Stimulated activated CD8-positive, alpha-beta memory T cell treated with anti-CD3 and anti-CD28 coated beads, Interleukin-4, amount 100 ng/mL, for 24 hours (primary cell): Measurements from ENCODE around the gene B4GALT4.
"Not testable (repeated sequence)": the region's sequence is repeated elsewhere in the genome, so short reads cannot be mapped to it uniquely, and the experiment has no call there.

Source experiments
- DNase-seq: peaks from one replicate; pipeline ENCODE4 v3.0.0-alpha.2; 2020; ENCODE audit warnings: low read depth

Gene B4GALT4

DNA sequence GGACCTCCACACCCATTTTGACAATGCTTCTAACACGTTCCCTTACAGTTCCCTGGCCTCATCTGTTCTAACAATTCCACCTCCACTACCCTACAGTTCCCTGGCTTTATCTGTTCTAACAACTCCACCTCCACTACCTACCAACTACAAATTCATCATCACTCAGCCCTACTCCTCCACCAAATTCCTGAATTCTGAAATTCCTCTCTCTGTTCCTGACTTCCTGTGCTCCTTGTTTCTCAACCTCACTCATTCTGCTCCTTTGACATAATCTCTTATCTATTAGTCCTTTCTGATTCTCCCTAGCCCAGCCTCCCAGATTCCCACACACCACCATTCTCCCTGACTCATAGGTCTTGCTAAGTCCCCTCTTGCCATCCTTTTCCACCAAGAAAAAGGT is 44.8 kb downstream of the B4GALT4 start:
- DNase-seq, result no peak

DNA sequence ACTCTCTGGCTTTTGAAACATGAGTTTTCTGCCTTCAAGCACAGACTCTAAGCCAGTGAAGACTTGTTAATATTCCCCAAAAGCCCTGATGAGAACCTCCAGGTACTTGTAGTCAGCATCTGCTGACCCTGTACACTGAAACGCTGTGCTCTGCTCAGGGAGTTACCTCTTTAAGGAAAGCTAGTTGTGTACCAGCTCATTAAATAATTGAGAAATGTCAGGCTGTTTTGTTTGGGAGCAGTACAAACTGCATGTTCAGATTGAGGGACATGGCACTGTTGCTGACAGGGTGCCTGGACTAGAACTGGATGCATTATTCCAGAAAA is 45.6 kb downstream of the B4GALT4 start:
- no peak for DNase-seq

DNA sequence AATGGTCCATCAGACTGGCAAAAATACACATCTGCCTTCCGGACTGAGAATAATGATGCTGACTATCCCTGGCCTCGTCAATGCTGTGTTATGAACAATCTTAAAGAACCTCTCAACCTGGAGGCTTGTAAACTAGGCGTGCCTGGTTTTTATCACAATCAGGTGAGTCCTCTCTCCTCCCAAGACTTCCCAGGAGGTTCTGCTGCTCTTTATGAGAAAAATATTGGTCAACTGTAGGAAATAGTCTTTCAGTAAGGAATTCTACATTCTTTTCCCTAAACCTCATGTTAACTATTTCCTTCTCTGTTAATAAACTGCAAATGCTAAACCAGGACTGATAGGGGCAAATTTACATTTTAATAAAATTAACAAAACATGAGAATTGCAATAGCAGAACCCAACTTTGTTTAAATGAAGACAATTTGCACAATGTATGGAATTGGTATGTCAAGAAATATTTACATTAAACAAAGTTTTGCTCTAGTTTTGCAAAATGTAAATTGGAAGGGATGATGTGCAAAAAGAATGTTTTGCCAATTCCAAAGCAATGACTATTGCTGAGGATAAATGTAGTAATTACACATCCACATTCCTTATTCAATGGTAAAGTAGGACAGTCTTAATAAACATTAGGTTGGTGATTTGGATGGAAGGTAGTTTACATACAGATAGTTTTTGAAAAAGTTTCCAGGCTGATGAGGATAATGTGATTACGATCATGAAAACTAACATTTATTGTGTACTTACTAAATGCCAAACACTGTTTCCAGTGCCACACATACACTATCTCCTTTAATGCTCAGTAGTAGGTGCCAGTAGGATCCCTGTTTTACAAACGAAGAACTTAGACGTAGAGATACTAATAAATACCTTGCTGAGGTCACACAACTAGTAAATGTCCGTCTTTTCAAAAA is 46.2 kb downstream of the B4GALT4 start:
- no peak for DNase-seq

DNA sequence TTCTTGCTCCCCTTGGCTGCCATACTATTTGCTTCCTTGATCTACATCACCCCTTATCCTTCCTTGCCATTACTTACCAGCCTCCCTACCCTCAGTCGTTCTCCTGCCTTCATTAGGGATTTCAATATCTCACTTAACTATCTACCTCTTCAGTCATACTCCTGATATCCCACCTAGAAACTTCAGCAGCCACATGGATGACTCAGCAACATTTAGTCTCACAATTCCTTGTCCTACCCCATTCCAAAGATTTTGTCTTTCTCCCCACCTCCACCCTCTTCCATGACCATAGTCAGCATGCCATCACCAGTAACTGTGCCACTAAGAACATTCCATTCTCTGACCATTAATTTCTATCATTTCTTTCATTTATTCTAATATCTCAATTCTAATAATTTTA is 48.9 kb downstream of the B4GALT4 start:
- DNase-seq, result no peak

DNA sequence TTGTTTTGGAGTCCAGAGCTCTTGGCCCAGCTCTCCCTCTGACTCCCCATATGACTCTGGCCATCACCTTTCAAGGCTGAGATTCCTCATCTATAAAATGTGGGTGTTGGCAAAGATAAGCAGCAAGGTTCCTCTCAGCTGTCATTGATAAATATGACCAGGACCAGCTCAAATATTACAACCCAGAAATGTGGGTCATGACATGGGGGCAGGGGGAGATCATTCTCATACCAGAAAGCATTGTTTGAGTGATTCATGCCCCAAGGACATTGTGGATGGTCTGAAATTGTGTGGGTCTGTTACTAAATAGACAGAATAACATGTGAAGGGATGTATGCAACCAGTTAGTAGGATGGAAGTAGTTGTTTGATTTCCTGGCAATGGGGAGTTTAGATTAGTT is 53.4 kb downstream of the B4GALT4 start:
- no peak for DNase-seq

DNA sequence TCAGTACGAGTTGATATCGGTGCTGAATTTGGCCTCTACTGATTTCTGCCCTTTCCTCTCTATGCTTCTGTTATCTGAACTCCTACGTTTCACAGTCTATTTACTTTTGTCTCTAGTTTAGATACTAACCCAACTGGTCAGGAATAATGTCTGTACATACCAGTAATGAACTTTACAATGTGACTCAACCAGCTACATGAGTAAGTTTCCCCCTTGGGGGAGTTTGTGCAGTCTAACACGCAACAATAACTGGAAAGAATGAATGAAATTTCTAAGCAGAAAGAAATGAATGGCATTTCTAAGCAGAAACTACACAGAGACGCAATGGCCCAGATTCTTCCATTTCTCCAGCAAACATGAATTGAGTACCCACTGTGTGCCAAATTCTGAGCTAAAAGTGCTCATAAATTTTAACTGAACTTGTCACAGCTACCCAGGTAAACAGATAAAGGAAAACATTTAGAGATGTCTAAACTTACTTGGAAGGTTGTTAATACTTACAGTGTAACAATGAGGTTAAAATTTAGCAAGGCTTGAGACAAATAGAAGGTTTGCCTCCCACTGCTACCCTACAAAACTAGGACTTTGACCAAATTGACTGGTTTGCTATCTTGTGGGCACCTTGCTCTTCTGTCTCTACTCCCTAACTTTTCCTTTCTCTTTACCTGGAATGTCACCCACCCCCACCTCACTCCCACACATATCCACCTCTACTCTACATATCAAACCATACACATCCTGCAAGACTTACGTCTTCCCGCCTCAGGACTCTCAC is 55.7 kb downstream of the B4GALT4 start:
- no peak for DNase-seq

DNA sequence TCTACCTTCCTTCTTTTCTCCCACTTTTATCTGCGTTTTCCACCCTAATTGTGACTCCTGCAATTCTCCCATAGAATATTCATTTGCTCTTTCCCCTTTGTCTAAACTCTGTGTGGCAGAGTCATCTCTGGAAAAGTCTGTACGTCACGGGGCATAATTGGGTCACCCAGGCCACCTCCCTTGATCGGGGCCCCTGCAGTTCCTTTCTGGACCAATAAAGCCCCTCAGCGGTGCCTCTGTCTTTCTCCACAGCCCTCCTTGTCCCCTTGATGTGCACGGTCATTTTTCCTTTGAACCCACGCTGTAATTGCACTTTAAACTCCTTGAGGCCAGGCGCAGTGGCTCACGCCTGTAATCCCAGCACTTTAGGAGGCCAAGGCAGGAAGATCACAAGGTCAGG is 56.6 kb downstream of the B4GALT4 start:
- DNase-seq, result no peak

DNA sequence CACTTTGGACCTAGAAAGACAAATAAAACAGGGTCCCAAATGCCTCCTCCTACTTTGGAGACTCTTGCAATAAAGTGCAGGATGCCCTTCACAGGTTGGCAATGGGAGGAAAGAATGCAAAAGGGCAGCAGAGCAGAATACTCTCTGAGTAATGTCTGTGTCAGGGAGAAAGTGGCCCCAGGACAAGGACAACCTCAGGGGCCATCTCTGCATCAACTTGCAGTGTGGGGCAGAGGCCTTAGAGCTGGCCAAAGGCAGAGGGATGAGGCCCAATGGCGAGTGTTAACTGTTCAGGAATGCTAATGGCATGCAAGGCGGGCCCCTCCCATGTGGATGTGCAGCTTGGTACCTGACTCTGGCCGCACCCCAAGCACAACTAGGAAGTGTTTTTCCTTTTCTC is 58.9 kb downstream of the B4GALT4 start:
- DNase-seq, result no peak

DNA sequence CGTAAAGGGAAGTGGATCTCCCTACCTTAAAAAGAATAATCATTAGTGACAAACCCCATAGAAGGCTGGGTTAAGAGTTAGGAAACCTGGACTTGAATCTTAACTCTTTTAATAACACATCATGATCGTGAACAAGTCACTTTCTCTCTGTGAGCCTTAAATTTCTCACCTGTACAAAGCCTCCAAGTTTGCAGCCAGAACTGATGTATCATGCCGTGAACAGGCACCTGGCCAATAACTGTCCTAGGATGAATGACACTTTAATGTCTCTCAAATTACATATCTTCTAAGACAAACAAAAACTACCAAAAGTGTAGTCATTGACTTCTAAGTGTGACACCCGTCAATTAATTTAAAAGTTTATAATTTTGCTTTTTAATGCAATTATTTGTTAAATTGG is 63.4 kb downstream of the B4GALT4 start:
- no peak for DNase-seq

DNA sequence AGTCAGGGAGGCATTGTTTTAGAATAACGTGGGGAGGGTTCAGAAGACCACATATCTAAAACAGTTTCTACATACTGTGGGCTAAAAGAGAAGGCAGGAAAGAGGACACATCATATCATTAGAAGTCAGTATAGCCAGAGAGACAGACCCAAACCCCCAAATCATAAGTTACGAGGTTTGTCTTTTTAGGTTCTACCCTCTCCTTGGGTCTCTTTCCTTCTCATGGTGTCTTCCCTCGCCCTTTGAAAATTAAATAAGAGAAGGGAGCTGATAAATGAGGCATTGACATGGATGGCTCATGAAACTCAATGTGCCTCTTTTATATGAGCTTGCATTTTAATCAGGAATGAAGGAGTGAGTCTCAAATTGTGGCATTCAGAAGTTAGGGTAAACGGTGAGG is 63.9 kb downstream of the B4GALT4 start:
- no peak for DNase-seq

DNA sequence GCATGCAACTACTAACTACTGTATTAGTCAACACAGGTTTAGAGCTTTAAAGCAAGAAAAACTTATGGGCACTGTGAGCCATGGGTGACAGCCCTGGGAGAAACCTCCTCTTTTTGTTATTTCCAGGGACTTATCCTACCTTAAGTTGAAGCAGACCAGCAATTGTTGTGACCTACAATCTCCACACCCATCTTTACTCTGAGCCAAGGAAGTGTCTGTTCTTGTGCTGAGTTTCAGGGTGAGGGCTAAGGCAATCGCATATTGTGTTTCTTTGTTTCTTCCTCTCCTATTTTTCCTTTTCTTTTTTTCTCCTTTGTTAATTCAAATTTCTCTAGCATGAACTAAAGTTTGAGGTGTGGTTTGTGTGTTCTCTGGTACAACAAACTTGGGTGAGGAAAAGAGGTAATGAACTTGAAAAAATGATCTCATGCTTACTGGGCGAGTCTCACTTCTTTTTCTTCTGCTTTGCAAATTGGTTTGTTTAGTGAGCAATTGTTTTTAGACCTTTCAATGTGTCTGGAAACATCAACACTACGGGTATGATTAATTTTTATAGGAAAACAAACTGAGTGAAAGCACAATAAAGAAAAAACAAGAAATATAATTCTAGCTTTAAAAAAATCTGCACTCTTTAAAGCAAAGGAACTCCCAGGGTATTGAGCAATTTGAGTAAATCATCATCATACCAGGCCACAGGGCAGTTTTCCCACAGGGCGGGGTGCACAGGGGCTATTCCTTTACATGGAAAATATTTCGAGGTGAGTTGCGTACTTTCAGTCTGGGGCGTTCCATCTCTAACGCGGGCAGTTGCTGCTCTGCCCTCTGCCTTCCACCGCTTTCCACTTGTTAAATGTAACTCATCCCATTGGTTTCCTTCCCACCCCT is 64.6 kb downstream of the B4GALT4 start:
- no peak for DNase-seq

DNA sequence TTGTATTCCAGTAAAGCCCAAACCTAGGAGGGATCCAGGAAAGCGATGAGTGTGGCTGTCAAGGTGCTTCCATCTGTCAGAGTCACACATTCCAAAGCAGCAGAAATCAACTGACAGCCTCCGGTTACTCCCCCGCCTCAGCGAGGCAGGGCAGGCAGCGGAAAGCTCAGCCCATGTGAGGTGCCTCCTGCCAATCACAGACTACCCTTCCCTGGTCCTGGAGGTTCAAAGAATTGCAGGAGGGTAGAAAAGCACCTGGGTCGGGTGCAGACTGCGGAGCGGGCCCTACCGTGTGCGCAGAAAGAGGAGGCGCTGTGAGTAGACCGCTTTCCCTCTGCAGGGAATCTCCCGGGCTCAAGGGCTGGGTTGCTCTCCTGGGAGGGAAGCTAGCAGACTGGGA is 67.4 kb downstream of the B4GALT4 start, which contains the start of gene UPK1B:
Gene UPK1B, plus strand, starts transcription at position 274 of the 400 bp plus-strand sequence. CDS start 13,144 bp downstream, outside the sequence.
- DNase-seq, result no peak

DNA sequence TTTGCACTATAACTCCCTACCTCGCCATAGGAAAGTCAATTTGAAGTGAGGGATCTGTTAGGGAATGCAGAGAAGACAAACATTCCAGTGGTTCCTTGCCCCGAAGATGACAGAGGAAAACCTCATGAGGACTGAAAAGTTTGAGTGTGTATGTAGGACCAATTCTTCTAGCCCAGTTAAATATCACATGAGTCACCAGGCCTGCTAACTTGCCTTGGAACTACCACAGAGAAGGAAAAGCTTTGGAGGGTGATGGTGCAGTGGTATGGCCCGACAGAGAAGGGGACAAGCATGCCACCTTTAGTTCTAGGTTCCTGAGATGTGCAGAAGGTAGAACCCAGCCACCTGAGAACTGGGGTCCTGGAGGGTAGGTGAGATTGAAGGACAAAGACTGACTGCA is 69.9 kb downstream of the B4GALT4 start:
- no peak for DNase-seq

DNA sequence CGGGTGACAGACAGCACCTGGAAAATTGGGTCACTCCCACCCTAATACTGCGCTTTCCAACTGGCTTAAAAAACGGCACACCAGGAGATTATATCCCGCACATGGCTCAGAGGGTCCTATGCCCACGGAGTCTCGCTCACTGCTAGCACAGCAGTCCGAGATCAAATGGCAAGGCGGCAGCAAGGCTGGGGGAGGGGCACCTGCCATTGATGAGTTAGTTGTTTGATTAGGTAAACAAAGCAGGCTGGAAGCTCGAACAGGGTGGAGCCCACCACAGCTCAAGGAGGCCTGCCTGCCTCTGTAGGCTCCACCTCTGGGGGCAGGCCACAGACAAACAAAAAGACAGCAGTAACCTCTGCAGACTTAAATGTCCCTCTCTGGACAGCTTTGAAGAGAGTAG is 75.9 kb downstream of the B4GALT4 start:
- not testable (repeated sequence) for DNase-seq
